Ovary (tissue), 3 donors: Measurements from ENCODE around the gene CFAP92.

Experiments
- CTCF ChIP-seq, 3 donors: fragments of 450-650 bp in 2 of 3; fragments of 200-600 bp in 1 of 3; IDR thresholded peaks; one replicate each; pipeline versions ENCODE4 v1.5.1 to v1.8.0; 2016 to 2022; ENCODE audit warnings: antibody characterized with exemption in 3 of 3, mild to moderate bottlenecking in 1 of 3
- EP300 ChIP-seq: sonication (generic); formaldehyde crosslinking; IDR thresholded peaks from one replicate; pipeline ENCODE4 v1.6.1; 2017; ENCODE audit warnings: antibody characterized with exemption
- POLR2A ChIP-seq: fragments of 450-650 bp; IDR thresholded peaks from one replicate; pipeline ENCODE4 v1.6.1; 2017; ENCODE audit warnings: antibody characterized with exemption, mild to moderate bottlenecking, moderate library complexity
- donor health status: DM: no; HTN: no; CAD: no.

DNA sequence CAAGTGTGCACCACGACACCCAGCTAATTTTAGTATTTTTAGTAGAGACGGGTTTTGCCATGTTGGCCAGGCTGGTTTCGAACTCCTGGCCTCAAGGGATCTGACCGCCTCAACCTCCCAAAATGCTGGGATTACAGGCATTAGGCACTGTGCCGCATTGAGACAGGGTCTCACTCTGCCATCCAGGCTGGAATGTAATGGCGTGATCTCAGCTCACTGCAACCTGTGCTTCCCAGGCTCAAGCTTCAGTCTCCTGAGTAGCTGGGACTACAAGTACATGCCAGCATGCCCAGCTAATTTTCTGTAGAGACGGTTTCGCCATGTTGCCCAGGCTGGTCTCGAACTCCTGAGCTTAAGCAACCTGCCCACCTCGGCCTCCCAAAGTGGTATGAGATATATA lies 62.8 kb downstream of the CFAP92 start:
- TF ChIP-seq CTCF (IDR thresholded peaks at IDR 0.05) (no peak), EP300 (no peak), POLR2A (no peak)
